Retinal pigment epithelial cell (primary cell): Measurements from ENCODE around the gene PITPNC1.
"Not testable (repeated sequence)": the region's sequence is repeated elsewhere in the genome, so short reads cannot be mapped to it uniquely, and the experiment has no call there.

Source experiments
- DNase-seq: peaks from one replicate; pipeline ENCODE4 v3.0.0-alpha.2; 2010; ENCODE audit warnings: low read depth
- H3K4me3 ChIP-seq: 2 replicates; pipeline ENCODE4 v1.5.1; 2011; ENCODE audit warnings: mild to moderate bottlenecking, low read length, control low read depth, moderate library complexity
- TF ChIP-seq, protein P1 (sequence below): conservative IDR thresholded peaks from 2 replicates; pipeline ENCODE4 v1.5.1; 2011; ENCODE audit warnings: low read depth, low read length, control low read depth, inconsistent platforms

PITPNC1 gene

DNA sequence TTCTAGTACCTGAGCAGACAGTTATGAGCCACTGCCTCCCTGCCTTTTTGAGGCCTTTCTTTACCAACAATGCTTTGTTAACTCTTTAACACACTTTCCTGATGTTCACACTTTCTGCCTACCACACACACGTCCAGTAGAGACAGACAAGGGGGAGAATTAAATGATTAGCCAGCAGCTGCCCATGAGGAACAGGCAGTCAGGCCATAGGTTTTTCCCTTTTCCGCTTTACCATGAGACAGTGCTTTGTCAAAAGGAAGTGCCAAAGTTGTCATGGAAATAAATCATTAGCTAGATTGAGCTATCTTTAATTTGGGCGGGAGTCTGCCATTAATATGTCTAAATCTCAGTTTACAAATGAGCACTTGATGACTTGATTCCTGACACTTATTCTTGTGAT is 102.1 kb downstream of the PITPNC1 start:
- TF ChIP-seq, protein P1, sequence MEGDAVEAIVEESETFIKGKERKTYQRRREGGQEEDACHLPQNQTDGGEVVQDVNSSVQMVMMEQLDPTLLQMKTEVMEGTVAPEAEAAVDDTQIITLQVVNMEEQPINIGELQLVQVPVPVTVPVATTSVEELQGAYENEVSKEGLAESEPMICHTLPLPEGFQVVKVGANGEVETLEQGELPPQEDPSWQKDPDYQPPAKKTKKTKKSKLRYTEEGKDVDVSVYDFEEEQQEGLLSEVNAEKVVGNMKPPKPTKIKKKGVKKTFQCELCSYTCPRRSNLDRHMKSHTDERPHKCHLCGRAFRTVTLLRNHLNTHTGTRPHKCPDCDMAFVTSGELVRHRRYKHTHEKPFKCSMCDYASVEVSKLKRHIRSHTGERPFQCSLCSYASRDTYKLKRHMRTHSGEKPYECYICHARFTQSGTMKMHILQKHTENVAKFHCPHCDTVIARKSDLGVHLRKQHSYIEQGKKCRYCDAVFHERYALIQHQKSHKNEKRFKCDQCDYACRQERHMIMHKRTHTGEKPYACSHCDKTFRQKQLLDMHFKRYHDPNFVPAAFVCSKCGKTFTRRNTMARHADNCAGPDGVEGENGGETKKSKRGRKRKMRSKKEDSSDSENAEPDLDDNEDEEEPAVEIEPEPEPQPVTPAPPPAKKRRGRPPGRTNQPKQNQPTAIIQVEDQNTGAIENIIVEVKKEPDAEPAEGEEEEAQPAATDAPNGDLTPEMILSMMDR: no peak
- no peak for DNase-seq
- H3K4me3 ChIP-seq: no peak overlapping the region

DNA sequence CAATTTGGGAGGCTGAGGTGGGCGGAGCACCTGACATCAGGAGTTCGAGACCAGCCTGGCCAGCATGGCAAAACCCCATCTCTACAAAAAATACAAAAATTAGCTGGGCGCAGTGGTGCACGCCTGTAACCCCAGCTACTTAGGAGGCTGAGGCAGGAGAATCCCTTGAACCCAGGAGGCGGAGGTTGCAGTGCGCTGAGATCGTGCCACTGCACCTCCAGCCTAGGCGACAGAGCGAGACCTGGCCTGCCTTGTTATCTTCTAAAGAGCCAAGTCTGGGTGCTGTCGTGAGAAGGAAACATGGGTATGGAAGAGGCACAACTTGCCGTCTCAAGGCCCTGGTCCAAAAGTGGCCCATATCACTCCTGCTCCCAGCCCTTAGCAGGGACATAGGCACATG is 103.9 kb downstream of the PITPNC1 start:
- not testable (repeated sequence) for DNase-seq, H3K4me3 ChIP-seq

DNA sequence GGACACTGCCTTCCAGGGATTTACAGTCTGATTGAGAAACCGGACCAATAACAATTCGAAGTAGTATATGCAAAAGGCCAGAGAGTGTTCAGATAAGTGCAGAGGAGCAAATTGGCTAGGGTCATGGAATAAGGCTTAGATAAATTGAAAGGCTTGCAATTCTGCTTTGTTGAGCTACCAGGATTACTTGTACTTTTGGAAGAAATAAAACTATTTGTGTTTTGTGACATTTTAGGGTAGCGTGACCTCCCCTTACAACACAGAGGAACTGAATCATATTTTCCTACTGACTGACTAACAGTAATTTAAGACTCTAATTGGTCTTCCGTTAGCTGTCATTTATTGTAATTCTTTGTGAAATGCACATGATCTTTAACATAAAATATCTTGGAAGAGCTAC is 104.7 kb downstream of the PITPNC1 start:
- no peak for DNase-seq
- H3K4me3 ChIP-seq: no peak overlapping the region
- TF ChIP-seq, protein P1: no peak

- no peak overlapping the region for H3K4me3 ChIP-seq
- DNase-seq: no peak
- TF ChIP-seq, protein P1: no peak
Measured at GRCh38 chr17:67482764-67483163, 105.7 kb downstream of the PITPNC1 start.

- TF ChIP-seq, protein P1: no peak
- H3K4me3 ChIP-seq: no peak overlapping the region
- peak; percentile 94 for DNase-seq
Measured at GRCh38 chr17:67484261-67484660, 107.2 kb downstream of the PITPNC1 start.

DNA sequence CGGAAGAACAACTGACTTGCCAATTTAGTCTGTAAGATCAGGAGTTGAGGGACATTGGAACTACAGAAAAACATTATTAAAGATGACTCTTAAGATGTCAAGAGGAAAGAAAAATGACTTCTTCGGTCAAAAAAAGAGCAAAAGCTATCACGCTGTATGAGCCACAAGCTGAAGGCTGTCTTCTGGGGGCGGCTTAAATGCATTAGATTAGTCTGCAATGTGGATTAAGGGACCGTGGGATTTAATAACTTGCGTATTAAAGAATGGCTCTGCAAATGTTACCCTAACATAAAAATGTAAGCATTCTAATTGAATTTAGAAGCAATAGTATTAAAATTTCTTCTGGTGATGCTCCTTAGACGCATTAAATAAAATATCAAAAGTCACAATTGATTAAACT is 108.6 kb downstream of the PITPNC1 start:
- DNase-seq: no peak
- TF ChIP-seq, protein P1: no peak
- no peak overlapping the region for H3K4me3 ChIP-seq

GRCh38 chr17:67487506-67487905 is 110.4 kb downstream of the PITPNC1 start:
- TF ChIP-seq, protein P1: no peak
- H3K4me3 ChIP-seq: no peak overlapping the region
- no peak for DNase-seq

DNA sequence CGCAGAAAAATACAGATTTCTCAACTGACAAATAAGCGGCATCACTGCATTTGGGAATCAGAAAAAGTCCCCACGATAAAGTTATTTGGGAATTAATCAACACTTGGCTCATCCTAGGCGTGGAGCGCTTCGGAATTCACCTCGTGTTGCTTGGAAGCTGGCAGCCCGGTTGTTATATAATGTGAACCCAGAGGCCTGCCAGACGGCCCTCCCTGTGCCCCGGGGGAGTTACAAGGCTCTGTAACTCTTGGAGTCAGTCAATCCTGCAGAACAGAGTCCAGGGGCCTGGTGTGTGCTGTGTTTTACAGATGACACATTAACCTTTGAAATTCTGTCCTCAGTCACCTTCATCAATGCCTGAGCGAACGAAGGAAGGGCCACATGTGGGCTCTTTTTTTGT is 111.1 kb downstream of the PITPNC1 start:
- TF ChIP-seq, protein P1: no peak
- DNase-seq: no peak

More for the DNA sequence above, 111.1 kb downstream of the PITPNC1 start:
- no peak overlapping the region for H3K4me3 ChIP-seq
